Adrenal gland (tissue), 12 donors: ENCODE measurements around the gene SMURF1. TPM values are rescaled to one million over a fixed set of nuclear protein-coding genes. Genes with fewer than 3 reads are reported as not detected.

ENCODE experiments used
- DNase-seq, 7 donors: peaks; one replicate each; pipeline ENCODE4 v3.0.0-alpha.2; 2019 to 2020
- H3K27ac ChIP-seq, 5 donors: fragments of 200-600 bp; sonication (generic) in 4 of 5; 1 replicate in 3 of 5; 2 replicates in 2 of 5; pipeline versions ENCODE4 v1.5.1 to v1.8.0; 2016 to 2020; ENCODE audit warnings: mild to moderate bottlenecking in 1 of 5
- H3K27me3 ChIP-seq: fragments of 200-600 bp; 2 replicates; pipeline ENCODE4 v1.8.0; 2021
- H3K36me3 ChIP-seq, 2 donors: fragments of 200-600 bp; replicated peaks in 1 of 2; 1 replicate in 1 of 2; 2 replicates in 1 of 2; pipeline versions ENCODE4 v1.5.1 to v1.8.0; 2018 to 2022
- H3K4me1 ChIP-seq, 2 donors: fragments of 200-600 bp; replicated peaks in 1 of 2; 1 replicate in 1 of 2; 2 replicates in 1 of 2; pipeline versions ENCODE4 v1.5.1 to v1.8.0; 2018 to 2021
- H3K4me3 ChIP-seq, 4 donors: fragments of 200-600 bp; sonication (generic) in 3 of 4; one replicate each; pipeline ENCODE4 v1.5.1; 2016 to 2018
- H3K9me3 ChIP-seq, 3 donors: fragments of 200-600 bp; sonication (generic) in 1 of 3; replicated peaks in 1 of 3; 1 replicate in 2 of 3; 2 replicates in 1 of 3; pipeline versions ENCODE4 v1.5.1 to v1.8.0; 2016 to 2021
- CTCF ChIP-seq, 6 experiments: fragments of 450-650 bp in 4 of 6; fragments of 200-600 bp in 2 of 6; sonication (generic) in 1 of 6; IDR thresholded peaks; 1 replicate in 5 of 6; 2 replicates in 1 of 6; pipeline versions ENCODE4 v1.5.1 to v1.8.0; 2016 to 2021; ENCODE audit warnings: antibody characterized with exemption in 6 of 6, mild to moderate bottlenecking in 2 of 6, moderate library complexity in 1 of 6
- POLR2A ChIP-seq, 2 donors: fragments of 450-650 bp; IDR thresholded peaks; one replicate each; pipeline ENCODE4 v1.6.1; 2017; ENCODE audit warnings: antibody characterized with exemption in 2 of 2, mild to moderate bottlenecking in 2 of 2, moderate library complexity in 1 of 2
- WGBS, 4 donors: extraction: QIAGEN DNeasy Blood & Tissue Kit in 2 of 4; methylation state at CpG; one replicate each; pipeline versions ENCODE4 v1.1.5 to v1.1.7; 2013 to 2017; 5-methylcytosine and 5-hydroxymethylcytosine counted together
- intact Hi-C, 2 donors: fragments of 100-400 bp; cut with DNase I; formaldehyde crosslinking; loops; one replicate each; pipeline versions ENCODE4 v1.14.1 to v1.15.0; 2022 to 2023
- polyA plus RNA-seq, 3 donors: library from polyadenylated mRNA; stranded (reverse); fragments of 200-250 nt in 2 of 3; fragments of 350-450 nt in 1 of 3; fragmentation: Illumina TruSeq in 1 of 3; extraction: RNeasy Lipid Tissue Mini Kit (QIAGEN cat#74804) in 1 of 3; gene quantifications; one replicate each; pipeline ENCODE4 v1.2.3, GENCODE V29; 2013 to 2014
- total RNA-seq, 9 donors: library from RNA; depleted of rRNA in 4 of 9; stranded (reverse); fragments of >200 nt in 4 of 9; fragments of 120-200 nt in 1 of 9; fragmentation: NEBNext Ultra II Directional in 1 of 9; extraction: Animal tissue kit (Norgen Biotek cat#: 25700) in 1 of 9; gene quantifications; one replicate each; pipeline versions ENCODE4 v1.1.0 to v1.2.4, GENCODE V29; 2013 to 2023
- donor health status: healthy with polysubstance abuse.
- donor health status: Bipolar disorder and iron deficiency.
- donor health status: DM: yes; HTN: yes; CAD: no.
- donor health status: DM: no; HTN: no; CAD: no.
- donor health status: DM: no; HTN: no; CAD: no.
- donor health status: DM: yes; HTN: yes; CAD: no.

The SMURF1 gene
- total and polyA plus RNA-seq, 12 donors, result 8.9 to 40.3 (median 22.3) TPM

GRCh38 chr7:98995111-98995510 is 148.8 kb downstream of the SMURF1 start:
- H3K4me3 ChIP-seq, result no peak overlapping the region
- H3K27me3 ChIP-seq, result no peaks in the 10 kb centered on the region
- H3K9me3 ChIP-seq, result no peaks in the 10 kb centered on the region
- H3K4me1 ChIP-seq, result no peaks in the 10 kb centered on the region
- TF ChIP-seq POLR2A (IDR thresholded peaks at IDR 0.05), result no peak
- no peak for TF ChIP-seq CTCF (IDR thresholded peaks at IDR 0.05)
- intact Hi-C loops, result no loop called here
- peaks cover 0 to 82% of the 10 kb centered on the region in 2 donors for H3K36me3 ChIP-seq
- DNase-seq, result no peak
- 91 to 97% (median 94%) methylated on average over 13 of the region's 13 CpGs for WGBS, 4 donors
- H3K27ac ChIP-seq, result no peak overlapping the region

GRCh38 chr7:98994046-98994944 is 149.6 kb downstream of the SMURF1 start:
- H3K36me3 ChIP-seq, result peaks cover 0 to 84% of the 10 kb centered on the region in 2 donors

GRCh38 chr7:98993024-98993897 is 150.6 kb downstream of the SMURF1 start:
- intact Hi-C loops, result no loop called here
- Histone ChIP-seq H3K4me1 (no peaks in the 10 kb centered on the region), H3K4me3 (no peak overlapping the region), H3K27ac (no peak overlapping the region), H3K36me3 (peaks cover 0 to 88% of the 10 kb centered on the region in 2 donors), H3K27me3 (no peaks in the 10 kb centered on the region), H3K9me3 (no peaks in the 10 kb centered on the region)
- TF ChIP-seq CTCF (IDR thresholded peaks at IDR 0.05), result no peak
- no peak for TF ChIP-seq POLR2A (IDR thresholded peaks at IDR 0.05)
- 92 to 95% (median 93%) methylated on average over 29 to 32 of the region's 32 CpGs for WGBS, 4 donors
- DNase-seq, result peak in 1 of 7 donors; percentile 35

More at GRCh38 chr7:98994046-98994944, 149.6 kb downstream of the SMURF1 start:
- H3K4me3 ChIP-seq, result no peak overlapping the region
- WGBS, 4 donors, result 92 to 95% (median 94%) methylated on average over 30 to 34 of the region's 34 CpGs
- H3K27ac ChIP-seq, result no peak overlapping the region
- DNase-seq, result peak in 1 of 7 donors; percentile 23
- no peaks in the 10 kb centered on the region for H3K9me3 ChIP-seq
- H3K4me1 ChIP-seq, result no peaks in the 10 kb centered on the region
- no peak for TF ChIP-seq POLR2A (IDR thresholded peaks at IDR 0.05)
- no peak for TF ChIP-seq CTCF (IDR thresholded peaks at IDR 0.05)
- intact Hi-C loops, result no loop called here
- H3K27me3 ChIP-seq, result no peaks in the 10 kb centered on the region

- Histone ChIP-seq H3K27me3 (no peaks in the 10 kb centered on the region), H3K27ac (no peak overlapping the region), H3K9me3 (no peaks in the 10 kb centered on the region), H3K4me1 (no peaks in the 10 kb centered on the region), H3K4me3 (no peak overlapping the region), H3K36me3 (peaks cover 0 to 91% of the 10 kb centered on the region in 2 donors)
- no peak for TF ChIP-seq POLR2A (IDR thresholded peaks at IDR 0.05)
- TF ChIP-seq CTCF (IDR thresholded peaks at IDR 0.05), result no peak
- DNase-seq, result peak in 1 of 7 donors; percentile 20
- intact Hi-C loops, result no loop called here
- WGBS, 4 donors, result 94 to 97% (median 95%) methylated on average over 15 to 16 of the region's 16 CpGs
These were observed 151.8 kb downstream of the SMURF1 start for GRCh38 chr7:98992076-98992475.
